GM21367 (cell line): Measurements from ENCODE around the gene NFASC.

Experiments used
- ATAC-seq: cut with Tn5 transposase; IDR thresholded peaks from one replicate; pipeline ENCODE4 v1.9.1; 2021; ENCODE audit not compliant: unreplicated experiment

The NFASC gene

GRCh38 chr1:204870160-204870912 lies at the start of gene NFASC:
NFASC (plus strand) TSS chr1:204870862; CDS start chr1:204944316, 73,454 bp downstream.
- ATAC-seq = no peak

- no peak for ATAC-seq
These were observed 49.2 kb upstream of the NFASC start for GRCh38 chr1:204821476-204821875.

- no peak for ATAC-seq
These were observed 48.7 kb upstream of the NFASC start for GRCh38 chr1:204821924-204822323.

GRCh38 chr1:204826970-204827369 lies 43.7 kb upstream of the NFASC start:
- no peak for ATAC-seq

GRCh38 chr1:204828352-204828850 lies 42.3 kb upstream of the NFASC start:
- ATAC-seq = no peak

GRCh38 chr1:204829133-204829825 lies 41.4 kb upstream of the NFASC start:
- ATAC-seq = no peak

GRCh38 chr1:204830747-204831146 lies 39.9 kb upstream of the NFASC start:
- no peak for ATAC-seq

GRCh38 chr1:204831186-204831585 lies 39.5 kb upstream of the NFASC start:
- ATAC-seq = no peak

- ATAC-seq = no peak
These were observed 36.3 kb upstream of the NFASC start for GRCh38 chr1:204834336-204834735.

- ATAC-seq = no peak
These were observed 35.9 kb upstream of the NFASC start for GRCh38 chr1:204834752-204835151.

GRCh38 chr1:204835737-204836136 lies 34.9 kb upstream of the NFASC start:
- ATAC-seq = no peak

GRCh38 chr1:204836856-204837255 lies 33.8 kb upstream of the NFASC start:
- ATAC-seq = no peak

GRCh38 chr1:204837440-204838084 lies 33.1 kb upstream of the NFASC start:
- ATAC-seq = no peak

GRCh38 chr1:204841316-204841715 lies 29.3 kb upstream of the NFASC start:
- no peak for ATAC-seq

GRCh38 chr1:204841798-204842197 lies 28.9 kb upstream of the NFASC start:
- ATAC-seq = no peak

GRCh38 chr1:204842369-204842768 lies 28.3 kb upstream of the NFASC start:
- ATAC-seq = no peak

- no peak for ATAC-seq
These were observed 27.8 kb upstream of the NFASC start for GRCh38 chr1:204842892-204843291.

- ATAC-seq = no peak
These were observed 24.1 kb upstream of the NFASC start for GRCh38 chr1:204846546-204846945.

- ATAC-seq = no peak
These were observed 22.1 kb upstream of the NFASC start for GRCh38 chr1:204848579-204848978.

- ATAC-seq = no peak
These were observed 17.8 kb upstream of the NFASC start for GRCh38 chr1:204852854-204853253.

GRCh38 chr1:204853436-204853835 lies 17.2 kb upstream of the NFASC start:
- no peak for ATAC-seq

- no peak for ATAC-seq
These were observed 16.4 kb upstream of the NFASC start for GRCh38 chr1:204854286-204854685.
